Measurements from ENCODE around the gene SH3GLB1. TPM values are rescaled to one million over a fixed set of nuclear protein-coding genes. Genes with fewer than 3 reads are reported as not detected.

The SH3GLB1 gene
- total and polyA plus RNA-seq, 2 of the 8 experiments (the other 6 are each of a cell fraction or from before 2014, with no cell fraction given): 7.7 to 43.1 TPM

DNA sequence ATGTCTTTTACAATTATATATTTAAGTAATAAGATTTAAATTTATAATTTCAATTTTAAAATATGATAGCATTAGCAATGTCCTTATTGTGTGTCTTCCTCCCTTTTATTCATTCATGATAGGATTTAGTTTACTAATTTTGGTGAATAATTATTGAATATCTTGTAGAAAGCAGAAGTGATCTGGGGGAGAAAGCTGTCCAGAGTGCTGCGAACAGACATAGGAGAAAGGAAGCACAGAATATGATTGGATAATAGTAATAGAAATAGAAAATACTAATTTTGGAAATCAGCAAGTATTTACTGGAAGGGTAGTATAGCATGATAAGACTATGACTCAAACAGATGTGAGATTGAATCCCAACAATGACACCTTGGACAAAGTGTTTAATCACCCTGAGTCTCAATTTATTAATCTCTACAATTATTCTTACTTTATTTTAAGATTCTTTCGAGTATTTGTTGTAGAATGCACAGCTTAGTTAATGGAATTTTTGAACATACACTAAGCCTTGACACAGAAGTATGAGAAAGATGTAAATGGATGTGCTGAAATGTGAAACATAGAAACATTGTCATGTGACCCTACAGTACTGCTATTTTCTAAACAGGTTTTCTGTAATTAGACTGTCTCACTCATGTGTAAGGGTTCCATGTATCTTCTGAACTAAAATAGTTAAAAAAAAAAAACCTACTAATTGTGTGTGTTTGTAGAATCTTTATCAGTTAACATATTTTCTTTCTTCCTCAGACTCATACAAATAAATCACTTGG, 7.9 kb downstream of the SH3GLB1 start (continued):
- TF ChIP-seq, protein P1, sequence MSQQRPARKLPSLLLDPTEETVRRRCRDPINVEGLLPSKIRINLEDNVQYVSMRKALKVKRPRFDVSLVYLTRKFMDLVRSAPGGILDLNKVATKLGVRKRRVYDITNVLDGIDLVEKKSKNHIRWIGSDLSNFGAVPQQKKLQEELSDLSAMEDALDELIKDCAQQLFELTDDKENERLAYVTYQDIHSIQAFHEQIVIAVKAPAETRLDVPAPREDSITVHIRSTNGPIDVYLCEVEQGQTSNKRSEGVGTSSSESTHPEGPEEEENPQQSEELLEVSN (IDR thresholded peaks at IDR 0.05): no peak
- TF ChIP-seq CHD2 (IDR thresholded peaks at IDR 0.05; ENCODE audit: low read length) (no peak), SIX5 (IDR thresholded peaks at IDR 0.05; ENCODE audit: low read depth, low read length) (no peak), MAFK (IDR thresholded peaks at IDR 0.05; ENCODE audit: low read depth, low read length) (no peak), GTF2F1 (IDR thresholded peaks at IDR 0.05; ENCODE audit: borderline replicate concordance, low read depth, low read length) (no peak)
- TF ChIP-seq, protein P2, sequence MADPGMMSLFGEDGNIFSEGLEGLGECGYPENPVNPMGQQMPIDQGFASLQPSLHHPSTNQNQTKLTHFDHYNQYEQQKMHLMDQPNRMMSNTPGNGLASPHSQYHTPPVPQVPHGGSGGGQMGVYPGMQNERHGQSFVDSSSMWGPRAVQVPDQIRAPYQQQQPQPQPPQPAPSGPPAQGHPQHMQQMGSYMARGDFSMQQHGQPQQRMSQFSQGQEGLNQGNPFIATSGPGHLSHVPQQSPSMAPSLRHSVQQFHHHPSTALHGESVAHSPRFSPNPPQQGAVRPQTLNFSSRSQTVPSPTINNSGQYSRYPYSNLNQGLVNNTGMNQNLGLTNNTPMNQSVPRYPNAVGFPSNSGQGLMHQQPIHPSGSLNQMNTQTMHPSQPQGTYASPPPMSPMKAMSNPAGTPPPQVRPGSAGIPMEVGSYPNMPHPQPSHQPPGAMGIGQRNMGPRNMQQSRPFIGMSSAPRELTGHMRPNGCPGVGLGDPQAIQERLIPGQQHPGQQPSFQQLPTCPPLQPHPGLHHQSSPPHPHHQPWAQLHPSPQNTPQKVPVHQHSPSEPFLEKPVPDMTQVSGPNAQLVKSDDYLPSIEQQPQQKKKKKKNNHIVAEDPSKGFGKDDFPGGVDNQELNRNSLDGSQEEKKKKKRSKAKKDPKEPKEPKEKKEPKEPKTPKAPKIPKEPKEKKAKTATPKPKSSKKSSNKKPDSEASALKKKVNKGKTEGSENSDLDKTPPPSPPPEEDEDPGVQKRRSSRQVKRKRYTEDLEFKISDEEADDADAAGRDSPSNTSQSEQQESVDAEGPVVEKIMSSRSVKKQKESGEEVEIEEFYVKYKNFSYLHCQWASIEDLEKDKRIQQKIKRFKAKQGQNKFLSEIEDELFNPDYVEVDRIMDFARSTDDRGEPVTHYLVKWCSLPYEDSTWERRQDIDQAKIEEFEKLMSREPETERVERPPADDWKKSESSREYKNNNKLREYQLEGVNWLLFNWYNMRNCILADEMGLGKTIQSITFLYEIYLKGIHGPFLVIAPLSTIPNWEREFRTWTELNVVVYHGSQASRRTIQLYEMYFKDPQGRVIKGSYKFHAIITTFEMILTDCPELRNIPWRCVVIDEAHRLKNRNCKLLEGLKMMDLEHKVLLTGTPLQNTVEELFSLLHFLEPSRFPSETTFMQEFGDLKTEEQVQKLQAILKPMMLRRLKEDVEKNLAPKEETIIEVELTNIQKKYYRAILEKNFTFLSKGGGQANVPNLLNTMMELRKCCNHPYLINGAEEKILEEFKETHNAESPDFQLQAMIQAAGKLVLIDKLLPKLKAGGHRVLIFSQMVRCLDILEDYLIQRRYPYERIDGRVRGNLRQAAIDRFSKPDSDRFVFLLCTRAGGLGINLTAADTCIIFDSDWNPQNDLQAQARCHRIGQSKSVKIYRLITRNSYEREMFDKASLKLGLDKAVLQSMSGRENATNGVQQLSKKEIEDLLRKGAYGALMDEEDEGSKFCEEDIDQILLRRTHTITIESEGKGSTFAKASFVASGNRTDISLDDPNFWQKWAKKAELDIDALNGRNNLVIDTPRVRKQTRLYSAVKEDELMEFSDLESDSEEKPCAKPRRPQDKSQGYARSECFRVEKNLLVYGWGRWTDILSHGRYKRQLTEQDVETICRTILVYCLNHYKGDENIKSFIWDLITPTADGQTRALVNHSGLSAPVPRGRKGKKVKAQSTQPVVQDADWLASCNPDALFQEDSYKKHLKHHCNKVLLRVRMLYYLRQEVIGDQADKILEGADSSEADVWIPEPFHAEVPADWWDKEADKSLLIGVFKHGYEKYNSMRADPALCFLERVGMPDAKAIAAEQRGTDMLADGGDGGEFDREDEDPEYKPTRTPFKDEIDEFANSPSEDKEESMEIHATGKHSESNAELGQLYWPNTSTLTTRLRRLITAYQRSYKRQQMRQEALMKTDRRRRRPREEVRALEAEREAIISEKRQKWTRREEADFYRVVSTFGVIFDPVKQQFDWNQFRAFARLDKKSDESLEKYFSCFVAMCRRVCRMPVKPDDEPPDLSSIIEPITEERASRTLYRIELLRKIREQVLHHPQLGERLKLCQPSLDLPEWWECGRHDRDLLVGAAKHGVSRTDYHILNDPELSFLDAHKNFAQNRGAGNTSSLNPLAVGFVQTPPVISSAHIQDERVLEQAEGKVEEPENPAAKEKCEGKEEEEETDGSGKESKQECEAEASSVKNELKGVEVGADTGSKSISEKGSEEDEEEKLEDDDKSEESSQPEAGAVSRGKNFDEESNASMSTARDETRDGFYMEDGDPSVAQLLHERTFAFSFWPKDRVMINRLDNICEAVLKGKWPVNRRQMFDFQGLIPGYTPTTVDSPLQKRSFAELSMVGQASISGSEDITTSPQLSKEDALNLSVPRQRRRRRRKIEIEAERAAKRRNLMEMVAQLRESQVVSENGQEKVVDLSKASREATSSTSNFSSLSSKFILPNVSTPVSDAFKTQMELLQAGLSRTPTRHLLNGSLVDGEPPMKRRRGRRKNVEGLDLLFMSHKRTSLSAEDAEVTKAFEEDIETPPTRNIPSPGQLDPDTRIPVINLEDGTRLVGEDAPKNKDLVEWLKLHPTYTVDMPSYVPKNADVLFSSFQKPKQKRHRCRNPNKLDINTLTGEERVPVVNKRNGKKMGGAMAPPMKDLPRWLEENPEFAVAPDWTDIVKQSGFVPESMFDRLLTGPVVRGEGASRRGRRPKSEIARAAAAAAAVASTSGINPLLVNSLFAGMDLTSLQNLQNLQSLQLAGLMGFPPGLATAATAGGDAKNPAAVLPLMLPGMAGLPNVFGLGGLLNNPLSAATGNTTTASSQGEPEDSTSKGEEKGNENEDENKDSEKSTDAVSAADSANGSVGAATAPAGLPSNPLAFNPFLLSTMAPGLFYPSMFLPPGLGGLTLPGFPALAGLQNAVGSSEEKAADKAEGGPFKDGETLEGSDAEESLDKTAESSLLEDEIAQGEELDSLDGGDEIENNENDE (IDR thresholded peaks at IDR 0.05; ENCODE audit: insufficient replicate concordance, low read length): no peak
